Stimulated activated CD8-positive, alpha-beta memory T cell treated with anti-CD3 and anti-CD28 coated beads, Interleukin-2, amount 100 ng/mL, for 1 hour (primary cell): ENCODE measurements around the gene FIGNL2.

Experiments used
- DNase-seq, 2 donors: peaks; one replicate each; pipeline ENCODE4 v3.0.0-alpha.2; 2020; ENCODE audit warnings: low read depth in 2 of 2

FIGNL2 gene

DNA sequence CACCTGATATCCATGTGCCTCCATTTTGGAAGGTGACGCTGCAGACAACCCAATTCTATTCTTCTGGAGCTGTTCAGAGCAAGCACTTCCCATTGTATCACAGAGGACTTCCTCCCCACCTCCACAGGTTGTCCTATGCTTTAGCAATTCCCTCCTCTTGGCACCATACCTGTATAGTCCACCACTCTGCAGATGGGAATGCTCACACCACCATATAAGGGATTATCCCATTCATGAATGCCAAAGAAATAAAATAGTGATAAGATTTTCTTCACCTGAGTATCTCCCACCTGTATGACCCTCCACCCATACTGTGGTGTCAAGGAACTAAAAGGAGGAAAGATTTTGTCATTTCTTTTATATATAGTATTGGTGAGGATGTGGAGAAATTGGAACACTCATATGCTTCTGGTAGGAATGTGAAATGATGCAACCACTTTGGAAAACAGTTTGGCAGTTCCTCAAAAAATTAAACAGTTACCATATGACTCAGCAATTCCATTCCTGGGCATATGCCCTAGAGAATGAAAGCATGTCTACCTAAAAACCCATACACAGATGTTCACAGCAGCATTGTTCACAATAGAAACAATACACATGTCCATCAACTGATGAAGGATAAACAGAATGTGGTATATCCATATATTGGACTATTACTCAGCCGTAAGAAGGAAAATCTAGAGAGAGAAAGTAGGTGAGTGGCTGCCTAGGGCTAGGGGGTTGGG lies 75.2 kb downstream of the FIGNL2 start:
- no peak for DNase-seq

DNA sequence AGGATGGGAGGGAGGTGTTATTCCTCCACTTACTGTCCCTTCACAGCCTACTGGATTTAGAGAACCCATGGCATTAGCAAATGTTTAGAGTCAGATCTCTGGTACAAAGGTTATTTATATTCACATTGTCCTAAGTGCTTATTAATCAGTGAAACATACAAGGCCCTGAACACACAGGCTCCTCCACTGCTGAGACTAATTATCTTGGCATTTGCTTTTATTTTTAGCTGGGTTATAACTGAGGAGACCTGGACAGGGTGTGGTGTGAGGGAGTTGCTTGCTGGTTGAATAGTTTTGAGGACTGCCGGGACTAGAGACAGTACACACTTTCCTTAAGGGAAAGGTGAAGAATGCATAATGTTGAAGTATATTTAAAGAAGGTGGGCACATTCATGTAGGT lies 77.5 kb downstream of the FIGNL2 start:
- DNase-seq: no peak
